ENCODE data around the gene CA10. TPM values are rescaled to one million over a fixed set of nuclear protein-coding genes. Genes with fewer than 3 reads are reported as not detected.

Gene CA10
- total RNA-seq, 3 donors from 2014 or later, result 0.46 to 1.2 (median 0.64) TPM

- intact Hi-C loops (cut with DNase I, micrococcal nuclease), result no loop called here
- no peak for TF ChIP-seq CTCF (IDR thresholded peaks at IDR 0.05)
- Histone ChIP-seq H3K36me3 (ENCODE audit: low read depth) (no peaks in the 10 kb centered on the region), H3K4me1 (ENCODE audit: low read depth) (peaks cover 9% of the 10 kb centered on the region), H3K4me3 (no peak overlapping the region), H3K9me3 (no peaks in the 10 kb centered on the region)
- ATAC-seq, result no peak
- no peak for DNase-seq
These were observed 356.0 kb downstream of the CA10 start for GRCh38 chr17:51802544-51802943.

GRCh38 chr17:51801626-51802025, 356.9 kb downstream of the CA10 start:
- Histone ChIP-seq H3K4me3 (no peak overlapping the region), H3K9me3 (no peaks in the 10 kb centered on the region), H3K36me3 (ENCODE audit: low read depth) (no peaks in the 10 kb centered on the region), H3K4me1 (ENCODE audit: low read depth) (peaks cover 8% of the 10 kb centered on the region)
- TF ChIP-seq CTCF (IDR thresholded peaks at IDR 0.05), result no peak
- ATAC-seq, result no peak
- no peak for DNase-seq
- intact Hi-C loops (cut with DNase I, micrococcal nuclease), result no loop called here

GRCh38 chr17:51799981-51800380, 358.5 kb downstream of the CA10 start:
- peaks cover 2% of the 10 kb centered on the region for H3K4me1 ChIP-seq (ENCODE audit: low read depth)
- no peaks in the 10 kb centered on the region for H3K9me3 ChIP-seq
- DNase-seq (no peak), ATAC-seq (no peak)
- no peaks in the 10 kb centered on the region for H3K36me3 ChIP-seq (ENCODE audit: low read depth)
- no peak for TF ChIP-seq CTCF (IDR thresholded peaks at IDR 0.05)
- no peak overlapping the region for H3K4me3 ChIP-seq
- intact Hi-C loops (cut with DNase I, micrococcal nuclease), result no loop called here

GRCh38 chr17:51799240-51799639, 359.3 kb downstream of the CA10 start:
- H3K9me3 ChIP-seq, result no peaks in the 10 kb centered on the region
- intact Hi-C loops (cut with DNase I, micrococcal nuclease), result no loop called here
- no peak for TF ChIP-seq CTCF (IDR thresholded peaks at IDR 0.05)
- H3K4me3 ChIP-seq, result no peak overlapping the region
- no peaks in the 10 kb centered on the region for H3K36me3 ChIP-seq (ENCODE audit: low read depth)
- H3K4me1 ChIP-seq (ENCODE audit: low read depth), result peaks cover 2% of the 10 kb centered on the region
- DNase-seq (no peak), ATAC-seq (no peak)

GRCh38 chr17:51797150-51797549, 361.4 kb downstream of the CA10 start:
- H3K4me3 ChIP-seq, result no peak overlapping the region
- H3K36me3 ChIP-seq (ENCODE audit: low read depth), result no peaks in the 10 kb centered on the region
- ATAC-seq (no peak), DNase-seq (no peak)
- peaks cover 2% of the 10 kb centered on the region for H3K4me1 ChIP-seq (ENCODE audit: low read depth)
- no peaks in the 10 kb centered on the region for H3K9me3 ChIP-seq
- TF ChIP-seq CTCF (IDR thresholded peaks at IDR 0.05), result no peak
- intact Hi-C loops (cut with DNase I, micrococcal nuclease), result no loop called here

GRCh38 chr17:51796026-51796425, 362.5 kb downstream of the CA10 start:
- no peak for DNase-seq
- TF ChIP-seq CTCF (IDR thresholded peaks at IDR 0.05), result no peak
- H3K4me1 ChIP-seq (ENCODE audit: low read depth), result peaks cover 2% of the 10 kb centered on the region
- ATAC-seq, result no peak
- H3K4me3 ChIP-seq, result no peak overlapping the region
- H3K9me3 ChIP-seq, result no peaks in the 10 kb centered on the region
- intact Hi-C loops (cut with DNase I, micrococcal nuclease), result no loop called here
- no peaks in the 10 kb centered on the region for H3K36me3 ChIP-seq (ENCODE audit: low read depth)
